GM13976 (cell line): ENCODE data around the gene LRRFIP2.

Source experiments
- DNase-seq: peaks from one replicate; pipeline ENCODE4 v3.0.0; 2012; ENCODE audit warnings: low spot score
- in situ Hi-C: fragments of 300-500 bp; cut with MboI; formaldehyde crosslinking; loops from one replicate; pipeline ENCODE4 v1.12.0; 2022; ENCODE audit warnings: low sequenced_read_pairs, mixed read lengths, inconsistent platforms; ENCODE audit not compliant: unreplicated experiment
- TF ChIP-seq, protein P1 (sequence below): IDR thresholded peaks from 2 replicates; pipeline ENCODE4 v1.5.1; 2012; ENCODE audit warnings: borderline replicate concordance, mild to moderate bottlenecking; ENCODE audit not compliant: insufficient read depth; ENCODE audit errors: extremely low read depth, missing control alignments, control extremely low read depth

LRRFIP2 gene

DNA sequence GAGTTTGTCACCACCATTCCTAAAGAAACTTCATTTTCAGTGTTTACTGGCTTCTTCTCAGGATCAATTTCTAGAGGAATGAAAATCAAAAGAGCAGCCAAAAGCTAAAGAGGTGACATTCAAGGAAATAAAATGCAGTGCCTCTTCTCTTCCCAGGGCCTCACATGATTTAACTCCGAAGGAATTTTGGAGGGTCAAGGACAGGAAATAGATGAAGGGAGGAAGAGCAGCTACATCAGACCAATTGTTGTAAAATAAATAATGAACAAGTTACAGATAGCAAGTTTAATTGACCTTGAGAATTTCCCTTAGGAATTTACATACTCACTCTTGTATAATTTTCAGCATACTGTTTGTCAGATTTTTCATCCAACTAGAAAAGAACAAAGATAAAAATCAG lies 78.1 kb downstream of the LRRFIP2 start:
- in situ Hi-C loops: no loop called here
- TF ChIP-seq, protein P1, sequence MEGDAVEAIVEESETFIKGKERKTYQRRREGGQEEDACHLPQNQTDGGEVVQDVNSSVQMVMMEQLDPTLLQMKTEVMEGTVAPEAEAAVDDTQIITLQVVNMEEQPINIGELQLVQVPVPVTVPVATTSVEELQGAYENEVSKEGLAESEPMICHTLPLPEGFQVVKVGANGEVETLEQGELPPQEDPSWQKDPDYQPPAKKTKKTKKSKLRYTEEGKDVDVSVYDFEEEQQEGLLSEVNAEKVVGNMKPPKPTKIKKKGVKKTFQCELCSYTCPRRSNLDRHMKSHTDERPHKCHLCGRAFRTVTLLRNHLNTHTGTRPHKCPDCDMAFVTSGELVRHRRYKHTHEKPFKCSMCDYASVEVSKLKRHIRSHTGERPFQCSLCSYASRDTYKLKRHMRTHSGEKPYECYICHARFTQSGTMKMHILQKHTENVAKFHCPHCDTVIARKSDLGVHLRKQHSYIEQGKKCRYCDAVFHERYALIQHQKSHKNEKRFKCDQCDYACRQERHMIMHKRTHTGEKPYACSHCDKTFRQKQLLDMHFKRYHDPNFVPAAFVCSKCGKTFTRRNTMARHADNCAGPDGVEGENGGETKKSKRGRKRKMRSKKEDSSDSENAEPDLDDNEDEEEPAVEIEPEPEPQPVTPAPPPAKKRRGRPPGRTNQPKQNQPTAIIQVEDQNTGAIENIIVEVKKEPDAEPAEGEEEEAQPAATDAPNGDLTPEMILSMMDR: no peak
- no peak for DNase-seq

DNA sequence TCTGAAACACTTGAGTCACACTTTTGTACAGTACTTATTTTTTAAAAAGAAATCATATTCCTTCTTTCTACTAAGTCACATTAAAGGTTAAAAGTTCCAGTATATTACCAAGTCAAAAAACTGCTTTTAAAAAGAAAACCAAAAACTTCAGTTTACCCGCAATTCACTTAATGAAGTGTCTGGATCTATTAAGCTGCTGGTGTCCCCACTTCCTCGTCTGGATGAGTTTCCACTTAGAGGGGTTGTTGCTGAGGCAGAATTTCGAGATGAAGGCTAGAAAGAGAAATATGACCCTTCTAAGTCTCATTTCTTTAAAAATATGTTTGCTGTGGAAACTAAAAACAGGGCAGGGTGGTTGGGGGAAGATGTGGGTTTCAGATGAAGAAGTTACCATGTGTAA lies 79.7 kb downstream of the LRRFIP2 start:
- TF ChIP-seq, protein P1: no peak
- in situ Hi-C loops: no loop called here
- no peak for DNase-seq

DNA sequence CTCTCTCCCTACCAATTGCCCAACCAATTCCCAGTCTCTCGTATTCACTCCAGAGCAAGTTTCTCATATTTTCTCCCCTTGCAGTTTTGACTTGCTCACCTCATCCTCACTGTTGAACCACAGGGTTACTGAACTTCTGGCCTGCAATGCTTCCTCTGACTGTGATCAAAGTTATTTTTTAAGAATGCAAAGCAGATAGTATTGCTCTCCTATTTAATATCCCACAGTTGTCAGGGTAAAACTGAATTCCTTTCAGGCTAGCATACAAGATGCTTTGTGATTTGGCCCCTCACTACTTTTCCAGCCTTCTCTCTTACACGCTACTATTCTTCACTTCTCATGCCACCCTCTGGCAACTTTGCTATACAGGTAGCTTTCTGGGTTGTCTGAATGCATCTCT lies 80.9 kb downstream of the LRRFIP2 start:
- TF ChIP-seq, protein P1: no peak
- DNase-seq: no peak
- in situ Hi-C loops: no loop called here

DNA sequence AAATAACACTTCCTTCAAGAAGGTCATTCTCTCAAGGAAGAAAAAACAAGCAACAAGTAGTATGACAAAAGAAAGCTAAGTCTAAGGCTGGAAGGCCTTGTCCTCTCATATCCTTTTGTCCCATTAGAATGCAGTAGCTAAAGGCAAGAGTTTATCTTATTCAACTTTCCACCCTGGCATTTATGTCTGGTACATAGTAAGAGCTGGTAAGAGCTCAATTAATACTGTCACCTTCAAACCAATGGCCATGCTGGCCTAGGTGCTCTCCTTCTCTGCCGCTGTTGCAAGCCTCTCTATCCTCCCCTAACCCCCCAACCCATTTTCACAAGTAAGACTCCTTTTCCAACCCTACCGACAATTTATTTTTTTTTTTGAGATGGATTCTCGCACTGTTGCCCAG lies 81.9 kb downstream of the LRRFIP2 start:
- TF ChIP-seq, protein P1: no peak
- no peak for DNase-seq
- in situ Hi-C loops: no loop called here

DNA sequence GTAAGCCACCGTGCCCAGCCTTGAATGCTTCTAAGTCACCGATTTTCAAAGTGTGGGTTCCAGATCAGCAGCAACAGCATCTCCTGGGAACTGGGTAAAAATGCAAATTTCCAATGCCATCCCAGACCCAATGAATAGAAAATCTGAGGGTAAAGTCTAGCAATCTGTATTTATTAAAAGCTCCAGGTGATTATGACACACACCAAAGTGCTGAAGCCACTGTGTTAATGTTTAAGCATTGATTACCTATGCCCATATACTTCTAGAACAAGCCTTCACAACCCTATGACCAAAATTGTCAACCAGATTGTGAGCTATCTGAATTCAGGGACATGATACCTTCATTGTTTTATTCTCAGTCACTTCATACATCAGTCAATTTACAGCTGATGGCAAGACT lies 86.5 kb downstream of the LRRFIP2 start:
- no peak for DNase-seq
- TF ChIP-seq, protein P1: no peak
- in situ Hi-C loops: no loop called here

DNA sequence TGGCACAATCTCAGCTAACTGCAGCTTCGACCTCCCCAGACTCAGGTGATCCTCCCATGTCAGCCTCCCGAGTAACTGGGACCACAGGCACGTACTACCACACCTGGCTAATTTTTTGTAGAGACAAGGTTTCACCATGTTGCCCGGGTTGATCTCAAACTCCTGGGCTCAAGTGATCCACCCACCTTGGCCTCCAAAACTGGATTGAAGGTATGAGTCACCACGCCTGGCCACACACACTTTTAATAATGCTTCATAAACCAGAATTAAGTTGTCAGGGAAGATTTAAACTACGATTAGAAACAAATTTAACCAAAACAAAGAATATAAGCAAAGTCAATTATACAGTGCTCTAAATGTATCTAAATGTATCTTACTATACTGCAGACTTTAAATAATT lies 87.5 kb downstream of the LRRFIP2 start:
- in situ Hi-C loops: no loop called here
- no peak for DNase-seq
- TF ChIP-seq, protein P1: no peak

DNA sequence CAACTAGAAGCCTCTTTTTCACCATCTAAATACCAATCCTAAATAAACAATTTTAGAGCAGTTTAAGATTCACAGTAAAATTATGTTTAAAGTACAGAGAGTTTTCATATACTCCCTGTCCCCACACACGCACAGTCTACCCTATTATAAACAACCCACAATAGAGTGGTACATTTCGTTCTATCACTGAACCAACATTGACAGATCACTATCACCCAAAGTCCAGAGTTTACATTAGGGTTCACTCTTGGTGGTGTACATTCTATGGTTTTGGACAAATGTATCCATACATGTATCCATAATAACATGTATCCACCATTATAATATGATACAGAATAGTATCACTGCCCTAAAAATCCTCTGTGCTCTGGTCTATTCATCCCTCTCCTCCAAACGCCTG lies 92.1 kb downstream of the LRRFIP2 start:
- in situ Hi-C loops: no loop called here
- TF ChIP-seq, protein P1: no peak
- DNase-seq: no peak
